Epithelial cell of esophagus (primary cell): ENCODE data around the gene PRDM16.

ENCODE experiments used
- DNase-seq: peaks from one replicate; pipeline ENCODE4 v3.0.0; 2010; ENCODE audit warnings: low read depth
- H3K4me3 ChIP-seq: 2 replicates; pipeline ENCODE4 v1.5.1; 2011; ENCODE audit warnings: mild to moderate bottlenecking, low read length, control low read depth
- TF ChIP-seq, protein P1 (sequence below): IDR thresholded peaks from 2 replicates; pipeline ENCODE4 v1.5.1; 2011; ENCODE audit warnings: low read depth, mild to moderate bottlenecking, low read length, control low read depth, inconsistent platforms; ENCODE audit not compliant: insufficient read depth; ENCODE audit errors: missing control alignments

Gene PRDM16

DNA sequence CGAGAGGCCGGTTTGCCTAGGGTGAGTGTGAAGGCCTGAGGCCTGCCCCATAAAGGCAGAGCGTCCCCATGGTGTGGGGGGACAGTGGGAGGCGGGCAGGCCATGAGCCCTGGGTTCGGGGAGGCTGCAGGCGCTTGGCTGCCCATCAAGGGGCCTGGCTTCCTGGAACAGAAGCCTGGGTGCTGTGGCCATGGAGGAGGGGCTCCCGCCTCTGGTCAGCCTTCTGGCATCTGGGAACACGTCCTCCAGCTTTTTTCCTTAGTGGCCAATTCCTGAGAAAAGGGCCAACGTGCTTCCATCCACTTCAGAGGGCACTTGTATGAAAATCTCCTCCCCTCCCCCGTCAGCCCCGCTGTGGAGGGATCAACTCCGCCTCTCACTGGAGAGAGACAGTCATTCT, 58.7 kb downstream of the PRDM16 start:
- H3K4me3 ChIP-seq, result no peak overlapping the region
- DNase-seq, result no peak
- TF ChIP-seq, protein P1, sequence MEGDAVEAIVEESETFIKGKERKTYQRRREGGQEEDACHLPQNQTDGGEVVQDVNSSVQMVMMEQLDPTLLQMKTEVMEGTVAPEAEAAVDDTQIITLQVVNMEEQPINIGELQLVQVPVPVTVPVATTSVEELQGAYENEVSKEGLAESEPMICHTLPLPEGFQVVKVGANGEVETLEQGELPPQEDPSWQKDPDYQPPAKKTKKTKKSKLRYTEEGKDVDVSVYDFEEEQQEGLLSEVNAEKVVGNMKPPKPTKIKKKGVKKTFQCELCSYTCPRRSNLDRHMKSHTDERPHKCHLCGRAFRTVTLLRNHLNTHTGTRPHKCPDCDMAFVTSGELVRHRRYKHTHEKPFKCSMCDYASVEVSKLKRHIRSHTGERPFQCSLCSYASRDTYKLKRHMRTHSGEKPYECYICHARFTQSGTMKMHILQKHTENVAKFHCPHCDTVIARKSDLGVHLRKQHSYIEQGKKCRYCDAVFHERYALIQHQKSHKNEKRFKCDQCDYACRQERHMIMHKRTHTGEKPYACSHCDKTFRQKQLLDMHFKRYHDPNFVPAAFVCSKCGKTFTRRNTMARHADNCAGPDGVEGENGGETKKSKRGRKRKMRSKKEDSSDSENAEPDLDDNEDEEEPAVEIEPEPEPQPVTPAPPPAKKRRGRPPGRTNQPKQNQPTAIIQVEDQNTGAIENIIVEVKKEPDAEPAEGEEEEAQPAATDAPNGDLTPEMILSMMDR, result no peak

DNA sequence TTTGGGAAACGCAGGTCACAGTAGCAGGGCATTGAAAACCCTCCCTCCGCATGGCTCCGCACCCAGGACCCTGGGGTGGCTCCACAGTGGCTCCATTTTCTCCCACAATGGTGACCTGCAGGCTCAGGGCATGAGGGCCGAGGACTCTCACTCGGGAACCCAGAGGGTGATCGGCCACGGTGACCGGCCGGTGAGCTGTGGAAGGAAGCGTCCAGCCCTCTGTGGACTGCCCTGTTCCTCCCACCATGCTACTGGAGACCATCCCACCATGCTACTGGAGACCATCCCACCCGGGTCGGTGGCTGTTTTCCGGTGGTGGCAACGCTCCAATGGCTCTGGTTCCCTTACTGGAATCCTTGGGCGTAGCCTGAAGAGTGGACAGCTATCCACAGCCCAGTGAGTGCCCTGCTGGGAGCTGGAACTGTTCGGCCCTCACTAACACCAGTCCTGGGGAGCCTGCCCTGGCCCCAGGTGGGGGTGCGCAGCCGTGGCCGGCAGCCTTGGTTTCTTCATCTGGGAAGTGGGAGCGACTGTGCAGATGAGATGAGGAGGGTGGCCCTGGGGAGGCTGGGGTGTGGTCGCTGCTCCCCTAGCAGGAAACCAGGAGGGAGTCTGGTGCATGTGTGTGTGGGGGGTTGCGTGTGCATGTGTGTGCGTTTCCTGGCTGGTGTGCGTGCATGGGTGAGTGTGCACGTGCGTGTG, 59.6 kb downstream of the PRDM16 start:
- TF ChIP-seq, protein P1, result no peak
- no peak overlapping the region for H3K4me3 ChIP-seq
- DNase-seq, result no peak

DNA sequence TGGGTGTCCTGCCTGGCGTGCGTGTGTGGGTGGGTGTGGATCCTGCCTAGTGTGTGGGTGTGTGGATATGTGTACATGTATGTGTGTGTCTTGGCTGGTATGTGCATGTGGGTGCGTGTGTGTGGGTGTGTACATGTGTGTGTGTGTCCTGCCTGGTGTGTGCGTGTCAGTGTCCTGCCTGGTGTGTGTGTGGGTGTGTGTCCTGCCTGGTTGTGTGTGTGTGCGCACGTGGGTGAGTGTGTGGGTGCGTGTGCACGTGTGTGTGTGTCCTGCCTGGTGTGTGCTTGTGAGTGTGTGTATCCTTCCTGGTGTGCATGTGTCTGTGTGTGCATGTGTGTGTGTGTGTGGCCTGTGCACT, 60.1 kb downstream of the PRDM16 start:
- TF ChIP-seq, protein P1, result no peak
- H3K4me3 ChIP-seq, result no peak overlapping the region
- DNase-seq, result no peak

DNA sequence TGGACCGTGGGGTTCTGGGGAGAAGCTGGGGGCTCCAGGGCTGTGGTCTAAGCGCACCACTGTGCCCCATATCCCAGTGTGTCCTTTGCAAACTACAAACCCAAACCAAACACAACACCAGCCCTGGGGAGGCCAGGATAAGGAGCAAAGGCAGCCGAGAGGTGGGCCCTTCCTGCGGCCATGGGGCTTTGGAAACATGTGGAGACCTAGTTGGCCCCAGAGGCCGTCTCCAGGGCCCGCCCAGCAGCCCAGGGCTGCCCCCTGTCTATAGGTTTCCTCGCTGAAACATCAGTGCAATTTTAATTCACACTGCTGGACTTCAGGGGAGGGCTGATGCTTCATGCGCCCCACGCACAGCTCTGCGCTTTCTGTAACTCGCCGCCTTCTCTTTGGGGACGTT, 61.3 kb downstream of the PRDM16 start:
- no peak for DNase-seq
- TF ChIP-seq, protein P1, result no peak
- no peak overlapping the region for H3K4me3 ChIP-seq

DNA sequence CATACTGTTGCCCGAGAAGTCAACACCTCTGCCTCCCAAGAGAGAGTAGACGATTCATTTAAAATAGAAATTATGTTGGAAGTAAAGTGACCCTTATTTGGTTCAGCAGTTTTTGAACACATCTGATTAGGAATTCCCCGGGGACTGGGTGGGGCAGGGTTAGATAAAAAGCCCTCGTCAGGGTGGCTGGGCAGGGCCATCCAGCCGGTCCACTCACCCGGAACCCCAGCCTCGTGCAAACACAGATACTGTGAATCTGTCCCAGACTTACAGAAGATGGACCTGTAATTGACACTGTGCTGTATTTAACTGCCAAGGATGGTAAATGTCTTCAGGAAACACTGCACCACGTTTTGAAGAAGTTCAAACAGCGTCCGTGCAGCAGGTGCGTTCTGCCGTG, 63.7 kb downstream of the PRDM16 start:
- no peak overlapping the region for H3K4me3 ChIP-seq
- no peak for DNase-seq
- TF ChIP-seq, protein P1, result no peak

DNA sequence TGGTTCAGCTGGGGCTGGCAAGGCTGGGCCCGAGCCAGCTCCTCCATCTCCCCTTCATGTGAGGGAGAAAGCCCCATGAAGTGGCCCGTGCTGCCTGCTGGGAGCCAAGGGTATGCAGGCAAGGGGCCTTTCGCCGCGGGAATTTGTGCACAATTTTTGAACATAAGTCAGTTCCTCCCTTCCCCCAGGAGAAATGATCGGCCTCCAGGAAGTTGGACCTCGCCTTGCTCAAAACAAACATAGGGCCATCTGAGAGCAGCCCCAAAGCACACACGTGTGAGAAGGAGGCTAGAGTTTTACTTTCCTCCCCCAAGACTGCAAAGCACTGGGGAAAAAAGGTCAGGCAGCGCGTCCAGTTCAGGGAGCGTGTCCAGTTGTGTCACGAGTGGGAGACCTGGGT, 64.7 kb downstream of the PRDM16 start:
- TF ChIP-seq, protein P1, result no peak
- no peak overlapping the region for H3K4me3 ChIP-seq
- DNase-seq, result no peak

DNA sequence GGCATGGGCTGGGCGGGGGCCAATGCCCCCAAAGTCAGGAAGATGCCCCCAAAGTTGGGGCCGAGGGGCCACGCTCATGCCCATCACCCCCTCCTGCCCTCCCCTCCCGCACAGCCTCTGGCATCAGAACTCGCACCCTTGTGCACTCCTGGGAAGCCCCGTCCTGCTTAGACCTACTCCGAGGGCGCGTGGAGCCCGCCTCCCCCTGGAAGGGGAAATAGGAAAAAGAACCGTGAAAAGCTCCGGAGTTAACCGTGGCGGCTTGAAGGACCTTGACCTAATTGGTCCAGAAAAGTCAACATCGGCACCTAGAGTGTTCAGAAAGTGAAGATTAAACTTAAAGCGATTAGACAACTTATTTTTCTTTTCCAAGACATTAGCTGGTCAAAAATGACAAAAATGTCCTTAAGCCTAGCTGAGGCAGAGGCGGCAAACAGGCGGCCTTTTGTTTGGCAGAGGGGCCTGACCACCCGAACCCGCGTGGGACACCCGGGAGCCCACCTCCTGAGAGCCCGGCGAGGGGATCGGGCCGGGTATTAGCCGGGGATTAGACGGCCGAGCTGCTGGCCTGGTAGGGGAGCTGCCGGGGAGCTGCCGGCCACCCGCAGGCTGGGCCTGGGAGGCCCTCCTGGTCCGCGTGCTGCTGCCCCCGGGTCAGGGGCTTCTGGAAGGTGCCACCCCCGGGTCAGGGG, 65.5 kb downstream of the PRDM16 start:
- TF ChIP-seq, protein P1, result no peak
- no peak overlapping the region for H3K4me3 ChIP-seq
- DNase-seq, result no peak
